ENCODE results near the gene GPR33. TPM values are rescaled to one million over a fixed set of nuclear protein-coding genes. Genes with fewer than 3 reads are reported as not detected.

Gene GPR33
- total and polyA plus RNA-seq, 2 of the 8 experiments (the other 6 are each of a cell fraction or from before 2014, with no cell fraction given) = not detected

GRCh38 chr14:31439561-31439960 is 48.3 kb downstream of the GPR33 start:
- DNase-seq (ENCODE audit: low read depth in 1 of 2, low spot score in 2 of 2) (no peak), FAIRE-seq (no peak)
- TF ChIP-seq RAD21 (IDR thresholded peaks at IDR 0.05 in 1 of 2, conservative IDR thresholded peaks at IDR 0.05 in 1 of 2; ENCODE audit: low read depth in 2 of 2, low read length in 2 of 2) = no peak
- no peak for TF ChIP-seq CHD1 (IDR thresholded peaks at IDR 0.05; ENCODE audit: low read depth, low read length)
- no peak for TF ChIP-seq SIRT6 (IDR thresholded peaks at IDR 0.05; ENCODE audit: low read length)
- no peak for TF ChIP-seq FOSL1 (IDR thresholded peaks at IDR 0.05; ENCODE audit: insufficient read depth, low read depth, low read length)
- TF ChIP-seq KDM1A (IDR thresholded peaks at IDR 0.05; ENCODE audit: borderline replicate concordance, low read length) = no peak
- TF ChIP-seq RBBP5 (IDR thresholded peaks at IDR 0.05; ENCODE audit: borderline replicate concordance, low read depth, low read length) = no peak
- TF ChIP-seq POLR2AphosphoS5 (IDR thresholded peaks at IDR 0.05; ENCODE audit: low read depth, low read length) = no peak
- TF ChIP-seq ASH2L (IDR thresholded peaks at IDR 0.05; ENCODE audit: low read length) = no peak
- Histone ChIP-seq H3K79me2 (ENCODE audit: control insufficient read depth in 1 of 2, insufficient read depth in 2 of 2, low read length in 2 of 2) (no peaks in the 10 kb centered on the region), H4K5ac (ENCODE audit: insufficient read length, low read depth, low read length) (no peak overlapping the region), H4K20me1 (replicated peaks in 1 of 2; ENCODE audit: control insufficient read depth in 1 of 2, insufficient read depth in 2 of 2, low read length in 2 of 2) (no peaks in the 10 kb centered on the region), H3K56ac (replicated peaks; ENCODE audit: insufficient read length, low read depth, low read length) (no peak overlapping the region), H3K4ac (replicated peaks; ENCODE audit: insufficient read length, low read depth, low read length) (no peak overlapping the region), H3K9me3 (ENCODE audit: insufficient read depth in 2 of 2, low read depth in 1 of 2, low read length in 1 of 2) (peaks cover 5 to 6% of the 10 kb centered on the region in 2 experiments; a peak in 2 of 4 replicates), H4K8ac (ENCODE audit: extremely low read depth, insufficient read depth, low read length) (no peak overlapping the region), H3K27ac (ENCODE audit: low read depth, low read length) (no peak overlapping the region), H3K36me3 (ENCODE audit: control insufficient read depth in 2 of 4, insufficient read depth in 4 of 4, low read length in 3 of 4) (peaks cover 0 to 2% (median 0%) of the 10 kb centered on the region in 4 experiments; a peak in 1 of 8 replicates), H2BK12ac (ENCODE audit: low read depth, low read length) (no peak overlapping the region), H2BK120ac (replicated peaks; ENCODE audit: low read depth, low read length) (no peak overlapping the region), H3K79me1 (ENCODE audit: low read depth, low read length) (no peaks in the 10 kb centered on the region), H2AFZ (ENCODE audit: low read length) (no peak overlapping the region), H3K4me1 (replicated peaks in 1 of 4; ENCODE audit: control insufficient read depth in 3 of 4, insufficient read depth in 4 of 4, low read length in 3 of 4) (no peaks in the 10 kb centered on the region), H3K23me2 (ENCODE audit: low read depth, low read length) (no peaks in the 10 kb centered on the region), H2BK20ac (ENCODE audit: low read length) (no peak overlapping the region), H3K18ac (ENCODE audit: extremely low read depth, low read length) (no peak overlapping the region), H3K23ac (ENCODE audit: insufficient read length) (no peak overlapping the region), H4K91ac (replicated peaks; ENCODE audit: insufficient read length, low read length) (no peak overlapping the region), H2AK5ac (ENCODE audit: low read depth, low read length) (no peak overlapping the region), H3K4me3 (ENCODE audit: extremely low read depth in 1 of 4, insufficient read depth in 2 of 4, low read depth in 3 of 4, low read length in 4 of 4) (no peak overlapping the region), H2BK5ac (ENCODE audit: low read depth, low read length) (no peak overlapping the region), H3K4me2 (ENCODE audit: insufficient read depth in 1 of 2, low read depth in 2 of 2, low read length in 2 of 2) (no peak overlapping the region), H3K9ac (replicated peaks in 1 of 4; ENCODE audit: extremely low read depth in 1 of 4, low read depth in 3 of 4, low read length in 3 of 4) (no peak overlapping the region), H2BK15ac (ENCODE audit: low read length) (no peak overlapping the region), H3K14ac (ENCODE audit: insufficient read length) (no peak overlapping the region), H3K27me3 (replicated peaks in 1 of 4; ENCODE audit: control insufficient read depth in 3 of 4, extremely low read depth in 1 of 4, insufficient read depth in 3 of 4, low read length in 3 of 4) (no peaks in the 10 kb centered on the region)
- CTCF ChIA-PET (ENCODE audit: partially characterized antibody) = no interaction called here
- WGBS, 2 experiments (ENCODE audit: extremely low coverage in 1 of 2, insufficient coverage in 1 of 2, insufficient read length in 1 of 2, insufficient replicate concordance in 2 of 2, low coverage in 1 of 2, low lambda C conversion rate in 2 of 2, missing lambda C conversion rate in 1 of 2) = 89% methylated on average over 2 of the region's 2 CpGs; no CpG with 5 or more reads in 1 of the 2 experiments
- POLR2A ChIA-PET (ENCODE audit: partially characterized antibody) = no interaction called here

All from H1 (cell line).